Fibroblast of the conjunctiva (primary cell): ENCODE measurements around the gene SMIM34.
"Not testable (repeated sequence)": the region's sequence is repeated elsewhere in the genome, so short reads cannot be mapped to it uniquely, and the experiment has no call there.

Experiments used
- DNase-seq: peaks from one replicate; pipeline ENCODE4 v3.0.0-alpha.2; 2010; ENCODE audit warnings: low read depth

SMIM34 gene, protein sequence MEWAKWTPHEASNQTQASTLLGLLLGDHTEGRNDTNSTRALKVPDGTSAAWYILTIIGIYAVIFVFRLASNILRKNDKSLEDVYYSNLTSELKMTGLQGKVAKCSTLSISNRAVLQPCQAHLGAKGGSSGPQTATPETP

DNA sequence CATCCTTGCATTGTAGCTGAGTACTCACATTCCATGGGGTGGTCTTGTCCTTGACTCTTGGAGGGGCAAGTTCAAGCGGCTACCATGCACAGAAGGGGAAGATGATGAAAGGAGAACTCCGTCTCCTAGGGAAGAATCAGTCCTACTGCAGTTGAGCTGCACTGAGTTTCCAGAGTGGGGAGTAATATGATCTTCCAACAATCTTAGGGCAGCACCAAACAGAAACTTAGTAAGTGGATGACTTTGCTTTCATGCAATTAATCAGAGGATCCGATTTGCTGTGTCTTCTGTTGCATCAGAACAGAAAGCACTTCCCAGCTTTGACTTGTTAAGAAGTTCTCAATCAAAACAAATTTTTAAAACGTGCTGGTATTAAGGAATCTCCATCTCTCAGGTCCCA lies at the start of gene SMIM34:
SMIM34 (minus strand) TSS at position 147 of the 400 bp plus-strand sequence; CDS start at position 35, 112 bp downstream.
- DNase-seq, result not testable (repeated sequence)

DNA sequence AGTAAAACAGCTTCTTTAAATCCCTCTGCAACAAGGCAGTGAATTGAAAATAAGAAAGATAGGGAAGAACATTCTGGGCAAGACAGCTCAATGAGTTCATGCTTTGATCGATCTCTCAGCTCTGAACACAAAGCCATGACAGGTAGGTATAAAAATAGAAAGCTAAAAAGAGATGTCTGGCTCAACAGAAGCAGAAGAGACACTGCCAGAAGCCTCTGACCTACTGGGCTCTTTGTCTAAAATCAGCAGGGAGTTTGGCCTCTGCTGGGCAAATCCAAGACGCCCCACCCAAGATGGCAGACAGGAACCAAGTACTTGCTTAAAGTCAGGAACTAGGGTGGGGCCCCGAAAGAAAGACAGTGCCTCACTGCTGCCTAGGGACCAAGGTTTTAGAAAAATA lies 43.6 kb upstream of the SMIM34 start:
- not testable (repeated sequence) for DNase-seq

DNA sequence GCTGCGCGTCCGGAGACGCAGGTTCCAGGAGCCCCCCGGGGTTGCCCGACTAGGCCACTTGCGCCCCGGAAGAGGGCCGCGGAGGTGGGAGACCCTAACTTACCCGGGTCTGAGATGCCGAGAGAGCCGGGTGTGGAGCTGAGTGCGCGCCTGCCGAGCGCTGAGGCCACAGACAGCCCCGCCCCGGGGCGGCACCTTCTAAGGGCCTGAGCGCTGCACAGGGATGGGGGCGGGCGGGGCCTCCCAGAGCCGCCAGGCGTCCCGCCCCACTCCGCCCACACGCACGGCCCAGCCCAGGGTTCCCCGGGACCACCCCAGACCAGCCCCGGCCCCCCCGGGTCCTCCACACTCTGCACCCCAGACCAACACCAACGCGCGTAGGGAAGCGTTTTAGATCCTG lies 35.7 kb upstream of the SMIM34 start:
- not testable (repeated sequence) for DNase-seq

DNA sequence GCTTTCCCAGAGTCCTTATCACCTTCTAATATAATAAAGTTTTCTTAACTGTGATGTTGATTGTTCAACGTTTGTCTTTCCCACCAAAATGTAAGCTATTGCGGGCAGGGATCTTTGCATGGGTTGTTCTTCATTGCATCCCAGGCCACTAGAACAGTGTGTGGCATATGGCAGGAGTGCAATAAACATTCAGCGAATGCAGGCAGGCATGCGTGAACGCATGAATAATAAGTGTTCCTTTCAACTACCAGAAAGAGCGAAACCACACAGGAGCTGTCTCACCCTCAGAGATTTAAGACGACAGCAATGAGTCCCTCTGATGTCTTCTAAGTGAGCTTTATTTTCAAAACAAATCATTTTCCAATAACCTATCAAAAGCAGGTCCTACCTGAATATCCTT lies 34.5 kb upstream of the SMIM34 start:
- not testable (repeated sequence) for DNase-seq

DNA sequence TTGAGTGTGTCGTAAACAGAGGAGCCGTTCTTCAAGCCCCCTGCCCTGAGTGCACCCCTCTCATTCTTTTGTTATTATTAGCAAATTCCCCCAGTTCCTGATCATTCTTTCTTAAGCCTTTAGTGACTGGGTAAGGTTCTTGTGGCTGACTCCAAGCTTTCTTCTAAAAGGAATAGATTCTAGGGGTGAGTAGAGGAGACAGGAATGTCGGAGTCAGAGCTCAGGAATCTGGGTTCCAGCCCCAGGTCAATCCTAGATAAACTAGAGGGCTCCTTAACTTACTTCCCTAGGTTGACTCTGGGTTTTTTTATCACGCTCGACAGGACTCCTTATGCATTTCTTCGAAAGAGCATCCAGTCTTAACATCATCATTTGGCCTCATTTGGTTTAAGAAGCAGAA lies 32.4 kb upstream of the SMIM34 start:
- not testable (repeated sequence) for DNase-seq

DNA sequence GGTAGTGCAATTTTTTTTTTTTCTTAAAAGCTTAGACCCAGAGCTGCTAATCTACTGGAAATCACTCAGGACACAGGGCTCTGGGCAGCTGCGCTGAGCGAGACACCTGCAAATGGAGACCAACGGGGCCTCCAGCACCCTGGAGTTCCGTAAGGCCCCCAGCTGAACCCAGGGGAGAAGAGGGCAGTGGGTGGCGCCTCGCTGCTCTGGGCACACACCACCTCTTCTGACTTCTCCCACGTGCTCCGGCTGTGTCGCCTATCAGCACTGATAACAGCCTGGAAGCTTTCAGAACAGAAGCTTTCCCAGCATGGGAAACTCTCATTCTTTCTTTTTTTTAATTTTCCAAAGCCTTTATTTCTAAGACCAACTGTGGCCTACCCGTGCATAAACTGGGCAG lies 31.9 kb upstream of the SMIM34 start:
- DNase-seq, result not testable (repeated sequence)

DNA sequence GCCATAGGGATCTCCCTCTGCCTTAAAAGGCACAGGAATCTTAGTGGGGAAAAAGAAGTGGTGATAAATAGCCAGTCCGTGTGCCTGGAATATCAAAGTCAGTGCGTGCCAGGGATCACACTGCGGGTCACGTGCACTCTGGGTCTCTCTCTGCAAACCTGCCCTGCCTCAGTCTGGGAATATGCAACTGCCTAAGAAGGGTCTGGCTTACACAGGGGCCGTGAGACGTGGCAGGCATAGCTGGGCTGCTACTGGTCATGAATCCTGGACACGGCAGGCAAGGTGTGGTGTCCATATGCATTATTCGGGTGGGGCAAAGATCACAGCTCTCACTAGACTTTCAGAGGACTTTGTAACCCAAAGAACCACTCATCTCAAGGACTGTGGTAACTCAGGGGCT lies 23.3 kb upstream of the SMIM34 start:
- DNase-seq, result not testable (repeated sequence)

DNA sequence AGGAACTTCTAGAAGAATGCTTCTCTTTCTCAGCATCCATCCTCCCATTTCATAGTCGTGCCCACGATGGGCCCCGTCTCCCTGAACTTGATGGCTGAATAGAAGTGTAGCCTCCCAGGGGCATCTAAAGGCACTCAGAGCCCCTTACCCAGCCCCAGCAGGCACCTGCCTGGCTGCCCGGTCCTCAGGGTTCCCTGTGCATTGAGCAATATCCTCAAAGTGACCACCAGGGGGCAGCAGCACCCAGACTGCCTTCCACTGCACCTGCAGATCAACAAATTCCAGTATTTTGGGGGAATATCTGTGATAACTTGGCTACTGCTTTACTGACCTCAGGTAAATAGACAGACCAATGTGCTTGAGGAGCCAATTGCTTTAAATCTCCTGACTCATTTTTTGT lies 19.7 kb upstream of the SMIM34 start:
- not testable (repeated sequence) for DNase-seq

DNA sequence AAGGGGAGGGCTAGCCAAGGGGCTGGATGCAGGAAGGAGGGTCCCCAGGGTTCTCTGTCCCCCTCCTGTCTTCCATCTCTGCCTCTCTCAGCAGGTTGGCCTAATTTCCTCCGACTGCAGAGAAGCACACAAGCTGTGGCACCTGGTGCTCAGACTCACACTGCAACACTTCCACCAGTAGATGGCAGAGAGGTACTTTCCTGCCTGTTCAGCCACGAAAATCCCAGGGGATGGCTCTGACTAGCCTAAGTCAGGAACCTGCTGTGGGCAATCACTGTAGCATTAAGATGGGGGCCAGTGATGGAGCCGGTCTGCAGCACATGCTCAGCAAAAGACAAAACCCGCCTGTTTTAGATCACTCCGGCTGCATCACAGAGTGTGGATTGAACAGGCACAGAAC lies 6.0 kb upstream of the SMIM34 start:
- DNase-seq, result not testable (repeated sequence)

DNA sequence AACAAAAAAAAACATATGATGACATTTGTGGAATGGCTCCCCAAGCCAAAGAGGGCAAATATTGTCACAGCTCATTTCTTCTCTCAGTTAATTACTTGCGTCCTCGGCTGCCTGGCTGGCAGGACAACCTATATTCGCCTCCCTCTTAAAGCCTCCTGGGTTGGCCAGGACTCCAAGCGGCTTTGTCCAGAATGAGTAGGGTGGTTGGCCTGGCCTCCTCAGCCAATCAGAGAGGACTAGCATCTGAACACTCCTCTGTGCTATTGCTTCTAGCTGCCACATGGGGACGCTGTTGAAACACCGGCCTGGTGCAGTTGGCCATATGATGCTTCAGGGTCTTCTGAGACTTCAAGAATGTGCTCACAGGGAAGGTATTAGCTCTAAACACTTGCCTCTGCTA lies 4.7 kb upstream of the SMIM34 start:
- not testable (repeated sequence) for DNase-seq

DNA sequence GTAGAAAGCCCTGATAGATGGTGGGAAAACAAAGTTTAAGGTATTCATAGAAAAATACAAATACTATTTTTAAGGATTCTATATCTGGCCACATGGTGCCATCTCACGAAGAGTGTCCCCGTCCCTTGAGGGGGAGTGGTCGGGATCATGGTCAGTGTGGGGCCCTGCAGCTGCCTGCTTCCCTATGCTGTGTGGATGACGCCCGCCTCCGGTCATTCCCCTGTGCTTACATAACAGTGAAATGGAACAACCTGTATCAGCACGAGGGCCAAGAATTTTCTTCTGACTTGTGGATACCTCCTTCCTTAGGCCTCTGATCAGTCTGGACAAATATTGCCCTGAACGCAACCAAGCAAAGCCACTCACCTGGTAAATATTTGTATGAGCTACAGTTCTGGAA lies 3.6 kb upstream of the SMIM34 start:
- DNase-seq, result not testable (repeated sequence)

DNA sequence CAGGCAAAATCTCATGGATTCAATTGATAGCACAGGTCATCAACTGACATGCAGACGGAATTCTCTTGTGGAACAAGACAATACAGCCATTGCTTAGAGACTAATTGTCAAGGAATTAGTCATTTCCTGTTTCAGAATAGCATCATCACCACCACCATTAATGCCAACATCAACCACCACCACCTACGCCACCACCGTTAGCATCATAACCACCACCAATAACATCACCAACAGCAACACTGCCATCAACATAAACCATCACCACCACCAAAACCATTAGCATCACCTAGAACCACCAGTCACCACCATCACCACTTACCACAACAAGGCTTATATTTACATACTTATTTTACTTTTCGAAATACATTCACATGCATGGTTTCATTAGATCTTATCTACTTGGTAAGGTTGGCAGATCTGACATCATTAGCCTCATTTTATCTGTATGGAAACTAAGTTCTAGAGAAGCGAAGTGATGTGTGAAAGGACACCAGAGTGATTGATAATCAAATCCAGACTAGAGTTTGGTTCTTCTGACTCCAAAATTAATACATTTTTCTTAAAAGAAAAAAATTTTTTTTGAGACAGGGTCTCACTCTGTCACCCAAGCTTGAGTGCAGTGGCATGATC lies 6.2 kb downstream of the SMIM34 start:
- not testable (repeated sequence) for DNase-seq

DNA sequence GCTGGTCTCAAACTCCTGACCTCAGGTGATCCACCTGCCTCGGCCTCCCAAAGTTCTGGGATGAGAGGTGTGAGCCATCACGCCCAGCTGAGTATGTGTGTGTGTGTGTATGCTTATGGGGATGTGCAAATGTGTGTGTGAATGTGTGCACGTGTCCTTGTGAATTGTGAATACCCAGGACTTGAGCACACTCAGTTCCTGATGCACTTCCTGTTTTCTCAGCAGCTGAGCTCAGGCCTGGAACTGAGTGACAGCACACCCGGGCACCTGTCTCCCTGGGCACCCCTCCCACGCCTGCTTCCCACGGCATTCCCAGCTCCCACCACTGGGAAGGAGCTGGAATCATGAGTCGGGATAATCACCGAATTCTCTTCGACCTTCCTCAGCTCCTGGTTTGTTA lies 16.5 kb downstream of the SMIM34 start:
- DNase-seq, result not testable (repeated sequence)

DNA sequence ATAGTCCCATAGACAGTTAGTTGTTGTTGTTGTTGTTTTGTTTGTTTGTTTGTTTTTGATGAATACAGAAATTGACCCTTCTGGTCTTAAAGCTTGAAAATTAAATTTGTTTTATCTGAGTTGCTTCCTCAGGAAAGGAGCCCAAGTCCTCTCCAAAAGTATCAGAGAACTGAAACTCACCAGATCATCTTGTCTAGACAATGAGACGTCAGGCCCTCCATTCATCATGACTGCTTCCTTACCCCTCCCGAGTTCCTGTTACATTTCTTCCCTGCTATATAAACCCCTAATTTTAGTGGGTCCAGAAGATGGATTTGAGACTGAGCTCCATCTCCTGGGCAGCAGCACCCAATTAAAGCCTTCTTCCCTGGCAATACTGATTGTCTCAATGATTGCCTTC lies 17.1 kb downstream of the SMIM34 start:
- not testable (repeated sequence) for DNase-seq

DNA sequence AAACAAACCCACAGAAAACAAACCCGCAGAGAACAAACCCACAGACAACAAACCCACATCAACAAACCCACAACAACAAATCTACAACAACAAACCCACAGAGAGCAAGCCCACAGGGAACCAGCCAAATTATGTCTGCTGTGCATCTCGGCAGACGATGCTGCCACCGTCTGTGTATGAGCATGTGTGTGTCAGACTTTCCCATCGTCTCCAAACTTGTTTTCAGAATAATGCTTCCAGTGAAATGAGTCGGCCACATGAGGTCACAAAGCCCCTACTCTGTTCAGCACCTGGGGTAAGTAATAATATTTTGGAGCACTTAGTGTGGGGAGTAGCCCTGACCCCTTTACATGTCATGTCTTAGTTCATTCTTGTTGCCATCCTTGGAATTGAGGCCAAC lies 17.6 kb downstream of the SMIM34 start:
- DNase-seq, result not testable (repeated sequence)

DNA sequence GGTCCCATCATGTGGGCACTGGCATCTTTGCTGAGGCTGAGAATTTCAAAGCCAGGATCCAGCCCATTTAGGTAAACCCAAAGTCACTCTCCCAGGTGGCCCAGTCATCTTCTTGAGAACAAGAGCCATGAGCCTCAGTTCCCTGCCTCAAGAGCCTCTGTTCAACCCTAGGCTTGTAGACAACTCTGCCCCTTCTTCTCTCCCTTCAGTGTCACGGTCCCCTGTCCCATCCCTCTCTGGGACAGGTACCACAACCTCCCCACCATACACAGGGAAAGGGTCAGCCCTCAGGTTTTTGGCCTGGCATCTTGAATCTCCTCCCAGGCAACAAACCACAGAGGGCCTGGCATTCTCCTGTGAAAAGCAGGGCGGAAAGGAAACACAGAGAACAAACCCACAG lies 18.1 kb downstream of the SMIM34 start:
- DNase-seq, result not testable (repeated sequence)

DNA sequence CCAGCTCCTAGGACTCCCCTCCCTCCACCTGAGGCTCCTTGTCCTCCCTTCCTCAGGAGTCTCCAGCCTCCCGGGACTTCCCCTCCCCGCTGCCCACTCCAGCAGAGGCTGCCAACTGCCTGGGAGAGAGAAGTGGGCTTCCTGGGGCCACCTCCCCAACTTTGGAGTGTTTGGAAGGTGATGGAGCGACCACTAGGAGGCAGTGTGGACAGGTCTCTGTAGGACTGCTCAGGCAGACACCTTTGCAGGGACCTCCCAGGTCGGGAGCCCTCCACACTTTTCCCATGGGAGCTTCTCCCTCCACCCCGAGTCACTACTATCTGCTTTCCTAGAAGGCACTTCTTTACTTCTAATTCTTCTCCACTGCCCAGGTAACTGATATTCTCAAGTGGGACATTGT lies 19.0 kb downstream of the SMIM34 start:
- not testable (repeated sequence) for DNase-seq

DNA sequence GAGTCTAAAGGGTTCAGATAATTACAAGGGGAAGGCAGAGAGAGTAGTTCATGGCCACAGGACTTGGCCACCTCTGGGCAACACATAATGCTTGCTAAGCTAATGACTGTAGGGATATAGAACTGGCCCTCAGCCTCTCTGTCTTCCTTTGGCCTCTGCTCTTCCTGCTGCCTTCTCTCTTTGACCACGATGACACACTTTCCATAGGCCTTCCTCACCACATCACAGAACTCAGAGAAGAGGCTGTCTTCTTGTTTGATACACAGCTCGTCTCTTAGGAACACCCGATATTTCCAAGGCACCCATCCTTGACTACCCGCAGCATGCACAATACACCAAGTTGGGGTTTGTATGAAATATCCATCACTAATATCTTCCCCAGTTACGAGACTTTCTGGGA lies 23.2 kb downstream of the SMIM34 start:
- not testable (repeated sequence) for DNase-seq

DNA sequence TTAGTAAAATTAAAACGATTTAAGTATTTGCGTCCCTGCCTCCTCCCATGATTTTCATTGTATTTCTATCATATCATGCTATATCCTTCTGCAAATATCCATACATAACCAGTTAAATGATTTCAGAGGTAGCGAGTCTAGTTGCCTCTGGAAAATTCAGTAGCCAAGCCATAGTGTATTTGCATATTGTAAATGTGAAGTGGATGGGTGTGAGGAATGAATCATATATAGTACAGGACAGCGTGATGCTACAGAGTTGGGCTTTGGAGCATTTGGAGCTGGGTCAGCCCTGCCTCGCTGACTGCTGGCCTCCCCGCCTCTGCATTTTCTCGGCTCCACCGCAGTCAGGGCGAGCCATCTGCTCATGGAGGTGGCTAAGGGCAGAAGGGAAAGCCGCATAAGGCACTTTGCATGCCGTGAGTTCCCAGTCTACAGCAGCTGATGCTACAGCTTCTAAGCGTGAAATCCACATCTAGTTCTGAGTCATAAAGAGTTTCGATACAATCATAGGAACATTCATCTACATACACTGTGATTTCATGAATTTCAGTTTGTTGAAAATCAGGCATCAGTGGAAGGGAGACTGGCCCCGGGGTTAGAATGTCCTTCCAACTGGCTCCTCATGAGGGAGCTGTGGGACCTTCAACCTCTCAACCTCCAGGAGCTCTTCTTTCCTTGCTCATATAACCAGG lies 39.9 kb downstream of the SMIM34 start:
- DNase-seq, result not testable (repeated sequence)

DNA sequence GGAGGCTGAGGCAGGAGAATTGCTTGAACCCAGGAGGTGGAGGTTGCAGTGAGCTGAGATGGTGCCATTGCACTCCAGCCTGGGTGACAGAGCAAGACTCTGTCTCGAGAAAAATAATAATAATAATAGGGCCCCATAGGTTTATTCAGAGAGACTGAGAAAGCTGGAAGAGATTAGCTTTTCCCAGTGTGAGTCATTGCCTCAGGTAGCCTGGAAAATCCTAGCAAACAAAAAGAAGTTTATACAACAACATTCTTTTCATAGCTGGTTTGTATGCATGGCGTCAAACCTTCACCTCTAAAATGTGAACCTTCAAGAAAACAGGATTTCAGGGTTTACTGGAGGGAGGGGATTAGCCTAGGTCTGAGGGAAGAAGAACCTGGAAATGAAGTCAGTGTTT lies 40.6 kb downstream of the SMIM34 start:
- not testable (repeated sequence) for DNase-seq

DNA sequence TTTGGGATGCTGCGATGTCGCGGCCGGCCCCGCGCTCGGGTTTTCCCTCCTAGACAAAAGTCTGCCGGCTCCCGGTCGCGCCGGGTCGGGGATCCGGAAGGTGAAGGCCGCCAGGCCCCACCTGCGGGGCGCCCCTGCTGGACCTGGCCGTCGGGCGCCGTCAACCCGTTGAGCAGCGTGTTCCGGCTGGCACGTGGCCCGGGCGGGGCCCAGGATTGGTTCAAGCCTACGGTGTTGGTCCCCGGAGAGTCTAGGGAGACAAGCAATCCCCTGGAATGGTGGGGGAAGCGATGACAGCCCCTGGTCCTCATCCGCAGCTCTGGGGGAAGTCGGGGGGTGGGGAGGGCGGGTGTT lies 48.2 kb downstream of the SMIM34 start:
- DNase-seq, result not testable (repeated sequence)

DNA sequence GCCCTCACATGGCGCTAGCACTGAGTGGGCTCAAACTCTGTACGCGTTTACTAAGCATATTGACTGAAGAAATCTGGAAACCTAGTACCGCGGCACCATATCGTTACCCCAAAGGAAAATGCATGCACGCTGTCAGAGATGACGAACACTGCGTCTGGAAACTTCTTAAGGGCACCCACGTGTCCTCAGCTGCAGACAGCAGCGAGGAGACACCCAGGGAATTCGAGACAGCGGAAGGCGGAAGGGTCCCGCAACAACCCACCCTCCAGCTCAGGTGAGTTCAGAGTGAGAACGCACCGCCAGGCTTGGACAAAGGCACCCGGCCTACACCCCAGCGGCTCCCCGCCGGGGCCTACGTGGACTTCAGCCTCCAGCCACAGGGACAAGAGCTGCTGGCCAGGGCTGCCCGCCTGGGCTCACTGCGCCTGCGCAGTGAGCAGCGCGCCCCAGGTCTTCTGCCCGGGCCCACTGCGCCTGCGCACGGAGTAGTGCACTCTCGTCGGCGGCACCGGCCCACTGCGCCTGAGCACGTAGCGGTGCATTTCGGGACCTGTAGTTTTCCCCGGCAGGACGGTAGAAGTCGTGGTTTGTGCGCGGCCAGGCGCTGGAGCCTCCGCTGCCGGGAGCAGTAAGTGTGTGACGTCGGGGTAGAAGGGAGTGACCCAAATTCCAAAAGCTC lies 48.7 kb downstream of the SMIM34 start, which contains the start of gene SMIM11:
SMIM11 (plus strand) TSS at position 568 of the 679 bp plus-strand sequence. CDS start 3,998 bp downstream, outside the sequence.
- DNase-seq, result not testable (repeated sequence)

DNA sequence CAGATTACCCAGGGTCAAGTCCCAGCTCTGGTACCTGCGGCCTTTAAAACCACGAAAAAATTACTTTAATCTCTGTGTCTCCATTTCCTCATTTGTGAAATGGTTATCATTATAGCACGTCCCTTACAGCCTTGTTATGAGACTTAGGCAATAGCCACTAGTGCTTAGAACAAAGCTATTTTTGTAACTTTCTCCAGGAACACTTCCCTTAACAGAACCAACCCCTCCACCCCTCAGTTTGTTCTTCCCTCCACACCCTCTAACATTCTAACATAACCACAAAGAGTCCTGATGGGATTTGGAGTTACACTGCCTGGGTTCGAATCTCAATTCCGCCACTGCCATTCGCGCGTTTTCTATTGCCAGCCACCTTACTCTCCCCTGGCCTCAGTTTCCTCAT lies 49.3 kb downstream of the SMIM34 start:
- not testable (repeated sequence) for DNase-seq
